ENCODE measurements around the gene HOOK1. TPM values are rescaled to one million over a fixed set of nuclear protein-coding genes. Genes with fewer than 3 reads are reported as not detected.

Gene HOOK1
- total and polyA plus RNA-seq, 9 donors, result 0.15 to 9.9 (median 1.5) TPM

GRCh38 chr1:59901770-59902388, 87.1 kb downstream of the HOOK1 start:
- no peaks in the 10 kb centered on the region for H3K4me1 ChIP-seq (ENCODE audit: insufficient read depth)
- no peak overlapping the region for H3K4me3 ChIP-seq
- H3K36me3 ChIP-seq, result no peaks in the 10 kb centered on the region
- no peaks in the 10 kb centered on the region for H3K9me3 ChIP-seq
- intact Hi-C loops (cut with DNase I), result no loop called here
- no peak overlapping the region for H3K27ac ChIP-seq
- no peaks in the 10 kb centered on the region for H3K27me3 ChIP-seq
- TF ChIP-seq POLR2A (IDR thresholded peaks at IDR 0.05) (no peak), EP300 (IDR thresholded peaks at IDR 0.05) (no peak), CTCF (IDR thresholded peaks at IDR 0.05) (no peak)
- DNase-seq, result no peak
- WGBS, 3 donors, result 7 to 18% (median 12%) methylated on average over 1 of the region's 1 CpG

GRCh38 chr1:59903141-59903754, 88.5 kb downstream of the HOOK1 start:
- intact Hi-C loops (cut with DNase I), result no loop called here
- 44 to 54% (median 45%) methylated on average over 9 of the region's 9 CpGs for WGBS, 3 donors
- no peaks in the 10 kb centered on the region for H3K27me3 ChIP-seq
- H3K36me3 ChIP-seq, result no peaks in the 10 kb centered on the region
- H3K9me3 ChIP-seq, result no peaks in the 10 kb centered on the region
- no peaks in the 10 kb centered on the region for H3K4me1 ChIP-seq (ENCODE audit: insufficient read depth)
- H3K27ac ChIP-seq, result no peak overlapping the region
- H3K4me3 ChIP-seq, result no peak overlapping the region
- TF ChIP-seq EP300 (IDR thresholded peaks at IDR 0.05), result no peak
- TF ChIP-seq CTCF (IDR thresholded peaks at IDR 0.05), result no peak
- no peak for TF ChIP-seq POLR2A (IDR thresholded peaks at IDR 0.05)
- DNase-seq, result no peak

GRCh38 chr1:59906931-59907330, 92.2 kb downstream of the HOOK1 start:
- WGBS, 3 donors, result 58 to 81% (median 67%) methylated on average over 2 of the region's 2 CpGs
- TF ChIP-seq EP300 (IDR thresholded peaks at IDR 0.05), result no peak
- no peak for TF ChIP-seq POLR2A (IDR thresholded peaks at IDR 0.05)
- TF ChIP-seq CTCF (IDR thresholded peaks at IDR 0.05), result no peak
- H3K4me3 ChIP-seq, result no peak overlapping the region
- no peak overlapping the region for H3K27ac ChIP-seq
- no peaks in the 10 kb centered on the region for H3K9me3 ChIP-seq
- no peaks in the 10 kb centered on the region for H3K27me3 ChIP-seq
- no peaks in the 10 kb centered on the region for H3K36me3 ChIP-seq
- DNase-seq, result no peak
- H3K4me1 ChIP-seq (ENCODE audit: insufficient read depth), result no peaks in the 10 kb centered on the region
- intact Hi-C loops (cut with DNase I), result no loop called here

GRCh38 chr1:59908084-59908483, 93.3 kb downstream of the HOOK1 start:
- Histone ChIP-seq H3K27me3 (no peaks in the 10 kb centered on the region), H3K9me3 (no peaks in the 10 kb centered on the region), H3K36me3 (no peaks in the 10 kb centered on the region), H3K4me1 (ENCODE audit: insufficient read depth) (no peaks in the 10 kb centered on the region), H3K27ac (no peak overlapping the region), H3K4me3 (no peak overlapping the region)
- intact Hi-C loops (cut with DNase I), result no loop called here
- no peak for DNase-seq
- TF ChIP-seq POLR2A (IDR thresholded peaks at IDR 0.05) (no peak), CTCF (IDR thresholded peaks at IDR 0.05) (no peak), EP300 (IDR thresholded peaks at IDR 0.05) (no peak)
- 57 to 74% (median 66%) methylated on average over 2 of the region's 2 CpGs for WGBS, 3 donors
